Astrocyte of the spinal cord (primary cell): ENCODE results near the gene LRP1B.

ENCODE experiments used
- DNase-seq: peaks from one replicate; pipeline ENCODE4 v3.0.0; 2011; ENCODE audit warnings: low read depth, low spot score
- H3K4me3 ChIP-seq: 2 replicates; pipeline ENCODE4 v1.5.1; 2011; ENCODE audit warnings: low read depth, mild to moderate bottlenecking, low read length, moderate library complexity
- CTCF ChIP-seq: IDR thresholded peaks from 2 replicates; pipeline ENCODE4 v1.5.1; 2012; ENCODE audit warnings: low read depth, mild to moderate bottlenecking, low read length, inconsistent platforms
- in situ Hi-C: cut with HindIII; loops from 2 replicates; pipeline ENCODE4 v1.10.0; 2017; ENCODE audit warnings: low sequenced_read_pairs

LRP1B gene

GRCh38 chr2:141423124-141423523 is 707.7 kb downstream of the LRP1B start:
- in situ Hi-C loops: no loop called here
- DNase-seq: no peak
- no peak overlapping the region for H3K4me3 ChIP-seq
- no peak for TF ChIP-seq CTCF

GRCh38 chr2:141417246-141417797 is 713.5 kb downstream of the LRP1B start:
- TF ChIP-seq CTCF: no peak
- no peak overlapping the region for H3K4me3 ChIP-seq
- DNase-seq: peak; percentile 15
- in situ Hi-C loops: no loop called here

GRCh38 chr2:141411419-141411818 is 719.4 kb downstream of the LRP1B start:
- no peak overlapping the region for H3K4me3 ChIP-seq
- TF ChIP-seq CTCF: no peak
- in situ Hi-C loops: no loop called here
- DNase-seq: no peak

GRCh38 chr2:141399270-141399669 is 731.5 kb downstream of the LRP1B start:
- no peak overlapping the region for H3K4me3 ChIP-seq
- in situ Hi-C loops: no loop called here
- peak; percentile 72 for TF ChIP-seq CTCF
- DNase-seq: peak; percentile 13

GRCh38 chr2:141393214-141393545 is 737.6 kb downstream of the LRP1B start:
- no peak for TF ChIP-seq CTCF
- DNase-seq: peak; percentile 55
- in situ Hi-C loops: no loop called here
- H3K4me3 ChIP-seq: no peak overlapping the region

DNA sequence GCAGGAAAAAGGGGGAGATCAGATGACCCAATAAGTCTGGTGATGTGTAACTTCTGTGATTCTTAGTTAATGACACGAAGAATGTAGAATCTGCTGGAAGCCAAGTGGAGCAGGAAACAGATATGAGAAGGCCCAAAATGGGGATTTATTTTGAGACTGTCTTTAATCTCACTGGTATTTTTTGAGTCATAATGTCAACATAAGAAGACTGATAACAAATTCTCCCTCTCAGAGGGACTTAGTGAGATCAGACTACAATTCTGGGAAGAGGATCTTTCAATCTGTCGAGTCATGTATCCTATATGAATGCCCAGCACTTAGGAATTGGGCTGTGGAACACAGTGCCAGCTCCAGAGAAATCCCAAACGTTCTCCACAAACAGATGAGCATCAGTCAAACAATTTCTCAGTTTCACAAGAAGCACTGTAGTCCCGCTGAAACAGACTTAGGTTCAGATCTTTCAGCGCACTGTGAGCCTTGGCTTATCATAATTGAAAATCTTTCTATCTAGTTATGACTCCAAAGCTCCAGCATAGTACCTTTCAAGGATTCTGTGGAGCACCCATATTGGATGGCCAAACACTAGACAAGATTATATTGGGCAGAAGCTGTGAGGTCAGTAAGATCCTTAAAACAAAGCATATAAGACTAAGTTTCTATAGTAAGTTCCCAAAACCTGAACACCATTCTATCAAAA is 738.2 kb downstream of the LRP1B start:
- peak; percentile 51 for DNase-seq
- in situ Hi-C loops: no loop called here
- H3K4me3 ChIP-seq: no peak overlapping the region
- TF ChIP-seq CTCF: no peak
